CD4-positive, alpha-beta memory T cell (primary cell): ENCODE results near the gene CNOT4. TPM values are rescaled to one million over a fixed set of nuclear protein-coding genes. Genes with fewer than 3 reads are reported as not detected.

Source experiments
- CTCF ChIA-PET: fragments of 350-600 bp; sonication (Branson Sonifier 250); formaldehyde crosslinking; loops from one replicate; lab custom pipeline; 2021; ENCODE audit warnings: inconsistent platforms; ENCODE audit not compliant: partially characterized antibody; lab: Charles Lee
- POLR2A ChIA-PET: fragments of 350-600 bp; sonication (Branson Sonifier 250); formaldehyde crosslinking; loops from one replicate; lab custom pipeline; 2021; ENCODE audit not compliant: partially characterized antibody; lab: Charles Lee
- DNase-seq, 5 donors: peaks; one replicate each; pipeline versions ENCODE4 v3.0.0 to v3.0.0-alpha.2; 2020 to 2022; ENCODE audit warnings: mixed read lengths in 1 of 5
- H3K27ac ChIP-seq: one replicate; pipeline ENCODE4 v1.7.0; 2013; ENCODE audit warnings: low read depth, low read length
- H3K27me3 ChIP-seq: 2 replicates; pipeline ENCODE4 v1.7.0; 2013; ENCODE audit warnings: mild to moderate bottlenecking, low read length, moderate library complexity; ENCODE audit not compliant: insufficient read depth
- H3K36me3 ChIP-seq: 2 replicates; pipeline ENCODE4 v1.7.0; 2013; ENCODE audit warnings: mild to moderate bottlenecking, low read length, moderate library complexity; ENCODE audit not compliant: insufficient read depth
- H3K4me1 ChIP-seq: 2 replicates; pipeline ENCODE4 v1.7.0; 2013; ENCODE audit warnings: mild to moderate bottlenecking, low read length, moderate library complexity; ENCODE audit not compliant: insufficient read depth
- H3K4me3 ChIP-seq, 2 donors: one replicate each; pipeline ENCODE4 v1.7.0; 2013; ENCODE audit warnings: low read length in 2 of 2, mild to moderate bottlenecking in 1 of 2
- H3K9me3 ChIP-seq, 2 donors: one replicate each; pipeline ENCODE4 v1.7.0; 2013; ENCODE audit warnings: low read length in 2 of 2, control low read depth in 1 of 2; ENCODE audit not compliant: control insufficient read depth in 1 of 2
- H3K27ac Mint-ChIP-seq, 7 donors: one replicate each; pipeline ENCODE4 v1.8.0; 2020 to 2021; ENCODE audit warnings: mixed read lengths in 7 of 7, mild to moderate bottlenecking in 6 of 7, inconsistent platforms in 3 of 7, moderate library complexity in 3 of 7
- H3K27me3 Mint-ChIP-seq, 2 donors: one replicate each; pipeline ENCODE4 v1.8.0; 2020 to 2021; ENCODE audit warnings: mixed read lengths in 2 of 2
- H3K36me3 Mint-ChIP-seq, 2 donors: one replicate each; pipeline ENCODE4 v1.8.0; 2020 to 2021; ENCODE audit warnings: mixed read lengths in 2 of 2, inconsistent platforms in 1 of 2, mild to moderate bottlenecking in 1 of 2
- H3K4me1 Mint-ChIP-seq, 4 donors: one replicate each; pipeline ENCODE4 v1.8.0; 2020 to 2021; ENCODE audit warnings: mixed read lengths in 4 of 4, mild to moderate bottlenecking in 1 of 4
- H3K4me3 Mint-ChIP-seq, 8 donors: one replicate each; pipeline ENCODE4 v1.8.0; 2020 to 2021; ENCODE audit warnings: mixed read lengths in 8 of 8, mild to moderate bottlenecking in 7 of 8, moderate library complexity in 6 of 8, inconsistent platforms in 3 of 8
- H3K9me3 Mint-ChIP-seq, 8 donors: one replicate each; pipeline ENCODE4 v1.8.0; 2020 to 2021; ENCODE audit warnings: mixed read lengths in 8 of 8, mild to moderate bottlenecking in 5 of 8, inconsistent platforms in 3 of 8, moderate library complexity in 1 of 8
- intact Hi-C: fragments of 100-400 bp; cut with micrococcal nuclease; formaldehyde crosslinking; loops from one replicate; pipeline ENCODE4 v1.15.1; 2023
- polyA plus RNA-seq, 2 donors: library from polyadenylated mRNA; unstranded; fragments of 300-500 nt; fragmentation: Illumina TruSeq; gene quantifications; one replicate each; pipeline ENCODE4 v1.2.3, GENCODE V29; 2021
- total RNA-seq, 2 experiments: library from RNA; stranded (reverse); gene quantifications; one replicate each; pipeline ENCODE4 v1.2.3, GENCODE V29; 2021

Gene CNOT4
- total and polyA plus RNA-seq, 4 experiments from 2014 or later = 11.1 to 35.0 (median 26.2) TPM

- H3K4me1 ChIP-seq = no peaks in the 10 kb centered on the region
- Mint-ChIP-seq H3K4me3 (no peak overlapping the region), H3K27ac (no peak overlapping the region), H3K4me1 (peaks cover 0 to 2% (median 0%) of the 10 kb centered on the region in 4 donors), H3K36me3 (peaks cover 0 to 3% of the 10 kb centered on the region in 2 donors), H3K27me3 (peaks cover 2% of the 10 kb centered on the region in 2 donors), H3K9me3 (peaks cover 0 to 5% (median 2%) of the 10 kb centered on the region in 8 donors)
- intact Hi-C loops = loop anchor here (1.0 kb wide), 1 partner anchor 54 kb away; no protein-coding TSS in a partner anchor
- H3K27me3 ChIP-seq = no peaks in the 10 kb centered on the region
- no peaks in the 10 kb centered on the region for H3K9me3 ChIP-seq
- no peaks in the 10 kb centered on the region for H3K36me3 ChIP-seq
- no peak overlapping the region for H3K4me3 ChIP-seq
- ChIA-PET CTCF (interaction anchor here (0.8 to 3.0 kb wide), 3 partner anchors 9 to 61 kb away, joined by 3 to 30 read pairs (median 23); no protein-coding TSS in a partner anchor), POLR2A (no interaction called here)
- H3K27ac ChIP-seq = no peak overlapping the region
- peak; percentile 9 to 42 (median 19) for DNase-seq
Observed at GRCh38 chr7:135335628-135336139, 174.2 kb downstream of the CNOT4 start.

GRCh38 chr7:135334830-135335543 is 174.9 kb downstream of the CNOT4 start:
- no peak overlapping the region for H3K4me3 Mint-ChIP-seq
- Histone ChIP-seq H3K4me1 (no peaks in the 10 kb centered on the region), H3K9me3 (no peaks in the 10 kb centered on the region), H3K4me3 (no peak overlapping the region), H3K27ac (no peak overlapping the region), H3K36me3 (no peaks in the 10 kb centered on the region), H3K27me3 (no peaks in the 10 kb centered on the region)
- ChIA-PET CTCF (interaction anchor here (2.5 to 3.0 kb wide), 2 partner anchors 54 to 60 kb away, joined by 23 to 30 read pairs; no protein-coding TSS in a partner anchor), POLR2A (no interaction called here)
- peaks cover 0 to 5% (median 2%) of the 10 kb centered on the region in 8 donors for H3K9me3 Mint-ChIP-seq
- DNase-seq = no peak
- peaks cover 2% of the 10 kb centered on the region in 2 donors for H3K27me3 Mint-ChIP-seq
- H3K4me1 Mint-ChIP-seq = peaks cover 0 to 2% (median 0%) of the 10 kb centered on the region in 4 donors
- no peak overlapping the region for H3K27ac Mint-ChIP-seq
- intact Hi-C loops = loop anchor here (1.0 kb wide), 1 partner anchor 54 kb away; no protein-coding TSS in a partner anchor
- peaks cover 0 to 3% of the 10 kb centered on the region in 2 donors for H3K36me3 Mint-ChIP-seq

- no peak overlapping the region for H3K4me3 ChIP-seq
- Mint-ChIP-seq H3K4me1 (peaks cover 0 to 2% (median 0%) of the 10 kb centered on the region in 4 donors), H3K36me3 (peaks cover 0 to 3% of the 10 kb centered on the region in 2 donors), H3K27ac (peak overlapping the region in 1 of 7 donors; percentile 5), H3K4me3 (no peak overlapping the region), H3K9me3 (peaks cover 0 to 5% (median 2%) of the 10 kb centered on the region in 8 donors), H3K27me3 (peaks cover 2% of the 10 kb centered on the region in 2 donors)
- no peaks in the 10 kb centered on the region for H3K4me1 ChIP-seq
- no peaks in the 10 kb centered on the region for H3K27me3 ChIP-seq
- DNase-seq = no peak
- H3K9me3 ChIP-seq = no peaks in the 10 kb centered on the region
- no peak overlapping the region for H3K27ac ChIP-seq
- ChIA-PET POLR2A (no interaction called here), CTCF (interaction anchor here (2.5 to 3.0 kb wide), 2 partner anchors 53 to 59 kb away, joined by 23 to 30 read pairs; no protein-coding TSS in a partner anchor)
- H3K36me3 ChIP-seq = no peaks in the 10 kb centered on the region
- intact Hi-C loops = no loop called here
Observed at GRCh38 chr7:135333946-135334345, 176.0 kb downstream of the CNOT4 start.

- no peaks in the 10 kb centered on the region for H3K27me3 ChIP-seq
- H3K4me3 ChIP-seq = no peak overlapping the region
- no peaks in the 10 kb centered on the region for H3K36me3 ChIP-seq
- no peaks in the 10 kb centered on the region for H3K9me3 ChIP-seq
- intact Hi-C loops = no loop called here
- Mint-ChIP-seq H3K4me1 (peaks cover 0 to 2% (median 0%) of the 10 kb centered on the region in 4 donors), H3K9me3 (peaks cover 0 to 5% (median 2%) of the 10 kb centered on the region in 8 donors), H3K27ac (peak overlapping the region in 1 of 7 donors; percentile 44), H3K27me3 (peaks cover 2% of the 10 kb centered on the region in 2 donors), H3K4me3 (no peak overlapping the region), H3K36me3 (peaks cover 0 to 3% of the 10 kb centered on the region in 2 donors)
- ChIA-PET CTCF (no interaction called here), POLR2A (no interaction called here)
- no peak overlapping the region for H3K27ac ChIP-seq
- no peaks in the 10 kb centered on the region for H3K4me1 ChIP-seq
- no peak for DNase-seq
Observed at GRCh38 chr7:135333200-135333599, 176.7 kb downstream of the CNOT4 start.

GRCh38 chr7:135330088-135330487 is 179.8 kb downstream of the CNOT4 start:
- CTCF ChIA-PET = no interaction called here

GRCh38 chr7:135328526-135328925 is 181.4 kb downstream of the CNOT4 start:
- H3K27ac Mint-ChIP-seq = no peak overlapping the region
- POLR2A ChIA-PET = no interaction called here
- peaks cover 0 to 2% (median 0%) of the 10 kb centered on the region in 4 donors for H3K4me1 Mint-ChIP-seq
- no peaks in the 10 kb centered on the region for H3K36me3 ChIP-seq
- H3K9me3 ChIP-seq = peaks cover 0 to 6% of the 10 kb centered on the region in 2 donors
- DNase-seq = no peak
- intact Hi-C loops = no loop called here
- peaks cover 2 to 3% of the 10 kb centered on the region in 2 donors for H3K36me3 Mint-ChIP-seq
- H3K27me3 ChIP-seq = no peaks in the 10 kb centered on the region
- CTCF ChIA-PET = no interaction called here
- no peak overlapping the region for H3K4me3 ChIP-seq
- peaks cover 2% of the 10 kb centered on the region in 2 donors for H3K27me3 Mint-ChIP-seq
- H3K4me1 ChIP-seq = no peaks in the 10 kb centered on the region
- peaks cover 5 to 28% (median 19%) of the 10 kb centered on the region in 8 donors for H3K9me3 Mint-ChIP-seq
- no peak overlapping the region for H3K27ac ChIP-seq
- H3K4me3 Mint-ChIP-seq = no peak overlapping the region

More at GRCh38 chr7:135330088-135330487, 179.8 kb downstream of the CNOT4 start:
- Histone ChIP-seq H3K36me3 (no peaks in the 10 kb centered on the region), H3K27ac (no peak overlapping the region), H3K9me3 (no peaks in the 10 kb centered on the region), H3K27me3 (no peaks in the 10 kb centered on the region), H3K4me3 (no peak overlapping the region), H3K4me1 (no peaks in the 10 kb centered on the region)
- Mint-ChIP-seq H3K9me3 (peaks cover 3 to 16% (median 9%) of the 10 kb centered on the region in 8 donors), H3K27me3 (peaks cover 2% of the 10 kb centered on the region in 2 donors), H3K36me3 (peaks cover 0 to 3% of the 10 kb centered on the region in 2 donors), H3K4me1 (peaks cover 0 to 2% (median 0%) of the 10 kb centered on the region in 4 donors), H3K27ac (no peak overlapping the region), H3K4me3 (no peak overlapping the region)
- POLR2A ChIA-PET = no interaction called here
- intact Hi-C loops = no loop called here
- no peak for DNase-seq

GRCh38 chr7:135328053-135328452 is 181.8 kb downstream of the CNOT4 start:
- Histone ChIP-seq H3K4me1 (no peaks in the 10 kb centered on the region), H3K27ac (no peak overlapping the region), H3K36me3 (no peaks in the 10 kb centered on the region), H3K27me3 (no peaks in the 10 kb centered on the region), H3K4me3 (no peak overlapping the region), H3K9me3 (peaks cover 0 to 6% of the 10 kb centered on the region in 2 donors)
- Mint-ChIP-seq H3K36me3 (peaks cover 0 to 2% of the 10 kb centered on the region in 2 donors), H3K9me3 (peaks cover 4 to 33% (median 23%) of the 10 kb centered on the region in 8 donors), H3K4me1 (peaks cover 0 to 2% (median 0%) of the 10 kb centered on the region in 4 donors), H3K4me3 (no peak overlapping the region), H3K27ac (no peak overlapping the region), H3K27me3 (peaks cover 0 to 2% of the 10 kb centered on the region in 2 donors)
- no peak for DNase-seq
- intact Hi-C loops = no loop called here
- CTCF ChIA-PET = no interaction called here
- POLR2A ChIA-PET = no interaction called here
